IMR-90 (cell line): ENCODE results near the gene RAPGEF3.

ENCODE experiments used
- BHLHE40 ChIP-seq: fragments of 150-350 bp; IDR thresholded peaks from 2 replicates; pipeline ENCODE4 v1.6.1; 2016; ENCODE audit warnings: mild to moderate bottlenecking, low read depth, low read length
- CEBPB ChIP-seq: IDR thresholded peaks from 2 replicates; pipeline ENCODE4 v1.6.1; 2012; ENCODE audit warnings: low read depth, low read length, improper control_type of control experiment
- CTCF ChIP-seq: conservative IDR thresholded peaks from 2 replicates; pipeline ENCODE4 v1.5.1; 2012; ENCODE audit warnings: mild to moderate bottlenecking, low read depth, low read length, improper control_type of control experiment
- FOS ChIP-seq: fragments of 150-350 bp; IDR thresholded peaks from 2 replicates; pipeline ENCODE4 v1.6.1; 2016; ENCODE audit warnings: low read depth, low read length
- MAFK ChIP-seq: IDR thresholded peaks from 2 replicates; pipeline ENCODE4 v1.6.1; 2012; ENCODE audit warnings: low read depth, low read length, improper control_type of control experiment
- MAZ ChIP-seq: IDR thresholded peaks from 2 replicates; pipeline ENCODE4 v1.6.1; 2012; ENCODE audit warnings: low read depth, mild to moderate bottlenecking, low read length, improper control_type of control experiment, moderate library complexity, borderline replicate concordance
- MXI1 ChIP-seq: IDR thresholded peaks from 2 replicates; pipeline ENCODE4 v1.6.1; 2012; ENCODE audit warnings: low read depth, mild to moderate bottlenecking, low read length, moderate library complexity, borderline replicate concordance
- POLR2A ChIP-seq: IDR thresholded peaks from 2 replicates; pipeline ENCODE4 v1.6.1; 2012; ENCODE audit warnings: mild to moderate bottlenecking, low read depth, low read length
- RAD21 ChIP-seq: IDR thresholded peaks from 2 replicates; pipeline ENCODE4 v1.6.1; 2012; ENCODE audit warnings: low read length, improper control_type of control experiment
- SMC3 ChIP-seq: fragments of 150-350 bp; IDR thresholded peaks from 2 replicates; pipeline ENCODE4 v1.6.1; 2016; ENCODE audit warnings: low read depth, mild to moderate bottlenecking, antibody characterized with exemption, low read length, moderate library complexity
- USF2 ChIP-seq: fragments of 150-350 bp; IDR thresholded peaks from 2 replicates; pipeline ENCODE4 v1.6.1; 2017; ENCODE audit warnings: mild to moderate bottlenecking, antibody characterized with exemption, low read length, low read depth

- TF ChIP-seq POLR2A (no peak), CTCF (no peak), SMC3 (no peak), RAD21 (no peak), FOS (no peak), USF2 (no peak), BHLHE40 (no peak), CEBPB (no peak), MAFK (no peak), MAZ (no peak), MXI1 (no peak)
Measured at GRCh38 chr12:47769234-47770085, 10.8 kb upstream of the RAPGEF3 start.
